ENCODE measurements around the gene DOK5.

The DOK5 gene

GRCh38 chr20:54545676-54546358 lies 70.4 kb downstream of the DOK5 start:
- Histone ChIP-seq H3K4me1 (ENCODE audit: control insufficient read depth, insufficient read depth, low read length) (no peaks in the 10 kb centered on the region), H3K4me3 (ENCODE audit: low read length) (no peak overlapping the region), H3K9ac (ENCODE audit: low read depth, low read length) (no peak overlapping the region), H3K36me3 (ENCODE audit: insufficient read depth, low read length) (no peaks in the 10 kb centered on the region), H3K4me2 (ENCODE audit: low read length) (no peak overlapping the region), H3K27me3 (ENCODE audit: control insufficient read depth, insufficient read depth, low read length) (no peaks in the 10 kb centered on the region), H3K9me3 (replicated peaks; ENCODE audit: low read length) (no peaks in the 10 kb centered on the region)

DNA sequence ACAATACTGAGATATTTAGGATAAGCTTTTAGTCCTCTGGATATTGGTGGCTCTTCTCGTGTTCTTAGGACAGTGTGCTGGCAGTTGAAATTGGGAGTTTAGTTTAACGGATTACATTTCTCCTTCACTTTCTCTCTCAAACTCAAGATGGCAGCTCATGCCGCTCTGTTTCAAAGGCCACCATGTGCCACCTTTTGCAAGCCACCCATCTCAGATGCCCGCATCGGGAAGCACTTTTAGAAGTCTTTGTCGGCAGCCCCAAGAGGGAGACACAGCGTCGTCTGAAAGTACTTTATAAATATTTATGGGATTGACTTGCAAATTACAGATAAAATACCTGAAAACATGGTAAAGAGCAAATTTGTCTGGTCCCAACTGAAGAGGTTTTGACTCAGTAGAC lies 73.5 kb downstream of the DOK5 start:
- no peak overlapping the region for H3K4me2 ChIP-seq (ENCODE audit: low read length)
- H3K27me3 ChIP-seq (ENCODE audit: control insufficient read depth, insufficient read depth, low read length), result no peaks in the 10 kb centered on the region
- H3K9ac ChIP-seq (ENCODE audit: low read depth, low read length), result no peak overlapping the region
- no peaks in the 10 kb centered on the region for H3K4me1 ChIP-seq (ENCODE audit: control insufficient read depth, insufficient read depth, low read length)
- no peaks in the 10 kb centered on the region for H3K9me3 ChIP-seq (replicated peaks; ENCODE audit: low read length)
- no peaks in the 10 kb centered on the region for H3K36me3 ChIP-seq (ENCODE audit: insufficient read depth, low read length)
- no peak overlapping the region for H3K4me3 ChIP-seq (ENCODE audit: low read length)

DNA sequence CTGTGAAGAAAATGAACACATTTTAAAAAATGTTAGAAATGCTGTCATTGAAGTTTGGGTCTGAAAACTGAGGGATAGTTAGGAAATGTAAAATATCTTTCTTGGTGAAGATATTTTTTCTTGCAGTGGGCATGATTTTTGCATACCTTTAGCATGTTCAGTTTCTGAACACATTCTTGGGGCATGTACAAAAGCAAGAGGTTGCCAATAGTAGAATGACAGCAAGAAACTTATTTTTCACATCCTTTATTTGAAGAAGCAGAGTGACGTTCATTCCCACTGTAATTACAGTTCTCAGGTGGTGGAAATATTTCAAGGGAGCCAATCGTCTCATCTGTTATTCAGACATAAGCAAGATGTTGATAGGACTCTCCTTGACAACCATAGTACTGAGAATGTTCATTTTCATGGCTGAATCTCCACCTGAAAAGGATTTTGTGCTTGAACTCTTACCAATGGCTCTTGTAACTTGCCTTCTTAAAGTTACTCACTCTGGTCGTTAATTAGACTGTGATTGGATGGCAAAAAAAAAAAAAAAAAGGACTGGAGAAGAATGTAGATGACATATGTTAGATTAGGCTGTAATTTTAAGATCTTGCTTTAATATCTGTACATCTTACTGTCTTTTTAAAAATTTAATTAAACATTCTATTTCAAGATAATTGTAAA lies 74.4 kb downstream of the DOK5 start:
- H3K27me3 ChIP-seq (ENCODE audit: control insufficient read depth, insufficient read depth, low read length), result no peaks in the 10 kb centered on the region
- no peaks in the 10 kb centered on the region for H3K4me1 ChIP-seq (ENCODE audit: control insufficient read depth, insufficient read depth, low read length)
- H3K4me3 ChIP-seq (ENCODE audit: low read length), result no peak overlapping the region
- H3K9ac ChIP-seq (ENCODE audit: low read depth, low read length), result no peak overlapping the region
- H3K4me2 ChIP-seq (ENCODE audit: low read length), result no peak overlapping the region
- H3K9me3 ChIP-seq (replicated peaks; ENCODE audit: low read length), result no peaks in the 10 kb centered on the region
- H3K36me3 ChIP-seq (ENCODE audit: insufficient read depth, low read length), result no peaks in the 10 kb centered on the region

DNA sequence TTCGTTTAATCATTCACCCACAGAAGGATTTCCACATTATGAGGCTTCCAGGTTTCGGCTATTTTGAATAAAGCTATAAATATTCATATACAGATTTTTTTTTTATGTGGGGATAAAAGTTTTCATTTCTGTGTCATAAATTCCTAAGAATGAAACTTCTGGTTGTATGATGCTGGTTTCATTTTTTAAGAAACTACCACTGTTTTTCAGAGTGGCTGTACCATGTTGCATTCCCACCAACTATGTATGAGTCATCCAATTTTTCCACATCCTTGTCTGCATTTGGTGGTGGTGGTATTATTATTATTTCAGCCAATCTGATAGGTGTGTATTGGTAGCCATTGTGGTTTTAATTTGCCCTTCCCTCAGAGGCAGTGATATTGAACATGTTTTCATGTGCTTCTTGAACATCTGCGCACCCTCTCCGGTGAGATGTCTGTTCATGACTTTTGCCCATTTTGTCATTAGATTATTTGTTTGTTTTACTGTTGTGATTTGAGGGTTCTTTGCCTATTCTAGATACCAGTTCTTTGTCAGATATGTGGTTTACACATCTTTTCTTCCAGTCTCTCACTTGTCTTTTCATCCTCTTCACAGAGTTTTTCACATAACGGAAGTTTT lies 75.5 kb downstream of the DOK5 start:
- H3K27me3 ChIP-seq (ENCODE audit: control insufficient read depth, insufficient read depth, low read length), result no peaks in the 10 kb centered on the region
- no peak overlapping the region for H3K4me3 ChIP-seq (ENCODE audit: low read length)
- H3K9me3 ChIP-seq (replicated peaks; ENCODE audit: low read length), result no peaks in the 10 kb centered on the region
- no peaks in the 10 kb centered on the region for H3K36me3 ChIP-seq (ENCODE audit: insufficient read depth, low read length)
- H3K4me2 ChIP-seq (ENCODE audit: low read length), result no peak overlapping the region
- no peak overlapping the region for H3K9ac ChIP-seq (ENCODE audit: low read depth, low read length)
- no peaks in the 10 kb centered on the region for H3K4me1 ChIP-seq (ENCODE audit: control insufficient read depth, insufficient read depth, low read length)

GRCh38 chr20:54554006-54554405 lies 78.6 kb downstream of the DOK5 start:
- H3K4me3 ChIP-seq (ENCODE audit: low read length), result no peak overlapping the region
- H3K9me3 ChIP-seq (replicated peaks; ENCODE audit: low read length), result no peaks in the 10 kb centered on the region
- H3K27me3 ChIP-seq (ENCODE audit: control insufficient read depth, insufficient read depth, low read length), result no peaks in the 10 kb centered on the region
- no peak overlapping the region for H3K9ac ChIP-seq (ENCODE audit: low read depth, low read length)
- H3K4me1 ChIP-seq (ENCODE audit: control insufficient read depth, insufficient read depth, low read length), result no peaks in the 10 kb centered on the region
- H3K4me2 ChIP-seq (ENCODE audit: low read length), result no peak overlapping the region
- H3K36me3 ChIP-seq (ENCODE audit: insufficient read depth, low read length), result no peaks in the 10 kb centered on the region

DNA sequence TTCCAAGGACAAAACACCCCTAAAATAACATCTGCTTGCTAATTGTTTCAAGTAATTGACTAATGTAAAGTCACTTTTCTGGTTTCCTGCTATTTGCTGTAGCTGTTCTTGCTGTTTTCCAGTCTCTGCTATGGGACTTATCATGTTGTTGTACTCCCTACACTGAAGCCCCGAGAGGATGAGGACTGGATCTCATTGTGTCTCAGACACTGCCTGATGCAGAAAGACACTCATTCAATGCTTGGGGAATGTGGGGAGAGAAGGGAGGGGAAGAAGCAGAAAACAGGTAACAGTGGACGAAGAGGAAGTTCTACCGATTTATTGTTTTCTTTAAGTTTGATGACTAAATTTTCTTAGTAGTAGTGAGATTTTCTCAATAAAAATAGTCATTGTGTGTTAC lies 79.8 kb downstream of the DOK5 start:
- Histone ChIP-seq H3K4me1 (ENCODE audit: control insufficient read depth, insufficient read depth, low read length) (no peaks in the 10 kb centered on the region), H3K36me3 (ENCODE audit: insufficient read depth, low read length) (no peaks in the 10 kb centered on the region), H3K4me2 (ENCODE audit: low read length) (no peak overlapping the region), H3K9ac (ENCODE audit: low read depth, low read length) (no peak overlapping the region), H3K4me3 (ENCODE audit: low read length) (no peak overlapping the region), H3K27me3 (ENCODE audit: control insufficient read depth, insufficient read depth, low read length) (no peaks in the 10 kb centered on the region), H3K9me3 (replicated peaks; ENCODE audit: low read length) (no peaks in the 10 kb centered on the region)

DNA sequence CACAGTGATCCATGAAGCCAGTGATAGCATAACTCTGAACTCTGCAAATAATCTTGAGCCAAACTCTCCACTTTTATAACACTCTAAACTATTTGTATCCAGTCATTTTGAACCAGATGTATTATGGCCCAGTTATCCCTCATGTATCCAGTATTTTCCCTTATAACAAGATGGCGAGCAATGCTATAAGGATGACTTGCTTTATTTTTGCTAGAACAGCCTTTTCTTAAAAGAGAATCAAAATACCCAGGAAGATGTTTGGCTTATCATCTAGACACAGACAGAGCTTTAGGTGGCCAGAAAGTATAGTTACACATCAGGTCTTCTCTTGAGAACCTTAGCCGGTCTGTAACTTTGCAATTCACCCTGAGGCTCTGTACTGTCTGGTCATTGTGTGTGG lies 81.0 kb downstream of the DOK5 start:
- H3K4me2 ChIP-seq (ENCODE audit: low read length), result no peak overlapping the region
- no peaks in the 10 kb centered on the region for H3K4me1 ChIP-seq (ENCODE audit: control insufficient read depth, insufficient read depth, low read length)
- no peaks in the 10 kb centered on the region for H3K27me3 ChIP-seq (ENCODE audit: control insufficient read depth, insufficient read depth, low read length)
- no peaks in the 10 kb centered on the region for H3K36me3 ChIP-seq (ENCODE audit: insufficient read depth, low read length)
- no peak overlapping the region for H3K4me3 ChIP-seq (ENCODE audit: low read length)
- H3K9me3 ChIP-seq (replicated peaks; ENCODE audit: low read length), result no peaks in the 10 kb centered on the region
- no peak overlapping the region for H3K9ac ChIP-seq (ENCODE audit: low read depth, low read length)

DNA sequence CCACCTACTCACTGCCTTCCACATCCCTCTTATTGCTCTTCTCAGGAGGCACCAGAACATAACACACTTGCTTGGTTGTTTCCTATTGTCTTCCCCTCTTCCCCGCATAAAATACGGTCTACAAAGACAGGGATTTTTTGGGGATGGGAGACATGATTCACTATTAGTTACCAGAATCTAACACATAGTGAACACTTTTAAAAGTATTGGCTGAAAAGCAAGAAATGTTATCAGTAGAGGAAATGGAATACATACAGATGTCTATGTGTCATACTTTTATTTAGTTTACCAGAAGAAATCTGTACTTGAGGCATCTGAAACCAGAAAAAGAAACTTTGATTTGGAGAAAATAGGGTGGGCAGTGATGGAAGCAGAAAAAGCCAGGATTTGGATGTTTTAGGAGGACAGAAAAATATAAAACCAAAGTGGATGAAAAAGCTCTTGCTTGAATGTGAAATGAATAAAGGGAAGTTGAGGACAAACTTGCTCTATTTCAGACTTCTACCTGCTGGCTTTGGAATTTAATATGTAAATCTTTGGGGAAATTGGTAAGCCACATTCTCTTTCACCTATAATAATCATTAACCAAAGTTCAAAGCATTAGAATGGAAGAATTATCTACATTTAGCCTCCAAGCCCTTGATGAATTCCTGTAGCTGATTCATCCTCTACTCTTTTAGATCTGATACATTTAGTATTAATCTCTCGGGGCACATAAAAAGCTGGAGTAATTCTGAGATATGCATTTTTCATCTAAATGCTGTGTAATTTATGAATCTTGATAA lies 82.6 kb downstream of the DOK5 start:
- Histone ChIP-seq H3K36me3 (ENCODE audit: insufficient read depth, low read length) (no peaks in the 10 kb centered on the region), H3K4me2 (ENCODE audit: low read length) (no peak overlapping the region), H3K9me3 (replicated peaks; ENCODE audit: low read length) (no peaks in the 10 kb centered on the region), H3K4me3 (ENCODE audit: low read length) (no peak overlapping the region), H3K9ac (ENCODE audit: low read depth, low read length) (no peak overlapping the region), H3K4me1 (ENCODE audit: control insufficient read depth, insufficient read depth, low read length) (no peaks in the 10 kb centered on the region), H3K27me3 (ENCODE audit: control insufficient read depth, insufficient read depth, low read length) (no peaks in the 10 kb centered on the region)

- no peaks in the 10 kb centered on the region for H3K9me3 ChIP-seq (replicated peaks; ENCODE audit: low read length)
- H3K36me3 ChIP-seq (ENCODE audit: insufficient read depth, low read length), result no peaks in the 10 kb centered on the region
- H3K9ac ChIP-seq (ENCODE audit: low read depth, low read length), result no peak overlapping the region
- no peak overlapping the region for H3K4me2 ChIP-seq (ENCODE audit: low read length)
- no peaks in the 10 kb centered on the region for H3K27me3 ChIP-seq (ENCODE audit: control insufficient read depth, insufficient read depth, low read length)
- no peaks in the 10 kb centered on the region for H3K4me1 ChIP-seq (ENCODE audit: control insufficient read depth, insufficient read depth, low read length)
- no peak overlapping the region for H3K4me3 ChIP-seq (ENCODE audit: low read length)
These were observed 84.5 kb downstream of the DOK5 start for GRCh38 chr20:54559890-54560289.

DNA sequence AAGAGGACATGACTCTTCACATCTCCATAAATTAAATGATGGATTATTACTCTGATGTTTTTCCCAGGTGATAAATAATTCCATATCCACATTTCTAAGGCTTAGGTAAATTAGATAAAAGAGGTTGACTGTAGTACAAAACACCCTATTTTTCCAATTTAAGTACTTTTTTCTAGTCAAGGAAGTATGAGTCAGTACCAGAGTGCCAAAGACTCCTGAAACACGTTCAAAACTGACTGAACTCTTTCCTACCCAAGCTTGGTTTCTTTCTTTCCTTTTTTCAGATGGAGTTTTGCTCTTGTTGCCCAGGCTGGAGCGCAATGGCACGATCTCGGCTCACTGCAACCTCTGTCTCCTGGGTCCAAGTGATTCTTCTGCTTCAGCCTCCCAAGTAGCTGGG lies 85.0 kb downstream of the DOK5 start:
- no peaks in the 10 kb centered on the region for H3K27me3 ChIP-seq (ENCODE audit: control insufficient read depth, insufficient read depth, low read length)
- no peak overlapping the region for H3K9ac ChIP-seq (ENCODE audit: low read depth, low read length)
- H3K4me3 ChIP-seq (ENCODE audit: low read length), result no peak overlapping the region
- no peaks in the 10 kb centered on the region for H3K9me3 ChIP-seq (replicated peaks; ENCODE audit: low read length)
- H3K4me1 ChIP-seq (ENCODE audit: control insufficient read depth, insufficient read depth, low read length), result no peaks in the 10 kb centered on the region
- H3K4me2 ChIP-seq (ENCODE audit: low read length), result no peak overlapping the region
- no peaks in the 10 kb centered on the region for H3K36me3 ChIP-seq (ENCODE audit: insufficient read depth, low read length)

DNA sequence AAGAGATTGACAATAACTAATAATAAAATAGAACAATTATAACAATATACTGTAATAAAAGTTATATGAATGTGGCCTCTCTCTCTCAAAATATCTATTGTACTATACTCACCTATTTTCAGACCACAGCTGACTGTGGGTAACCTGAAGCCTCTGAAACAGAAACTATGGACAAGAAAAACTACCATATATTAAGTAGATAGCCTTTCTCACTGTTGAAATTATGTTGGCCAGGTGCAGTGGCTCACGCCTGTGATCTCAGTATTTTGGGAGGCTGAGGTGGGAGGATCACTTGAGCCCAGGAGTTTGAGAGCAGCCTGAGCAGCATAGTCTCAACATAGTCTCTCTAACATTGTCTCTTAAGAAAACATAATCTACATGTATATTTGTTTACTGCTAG lies 89.9 kb downstream of the DOK5 start:
- Histone ChIP-seq H3K4me2 (ENCODE audit: low read length) (no peak overlapping the region), H3K36me3 (ENCODE audit: insufficient read depth, low read length) (no peaks in the 10 kb centered on the region), H3K9ac (ENCODE audit: low read depth, low read length) (no peak overlapping the region), H3K9me3 (replicated peaks; ENCODE audit: low read length) (no peaks in the 10 kb centered on the region), H3K27me3 (ENCODE audit: control insufficient read depth, insufficient read depth, low read length) (no peaks in the 10 kb centered on the region), H3K4me1 (ENCODE audit: control insufficient read depth, insufficient read depth, low read length) (no peaks in the 10 kb centered on the region), H3K4me3 (ENCODE audit: low read length) (no peak overlapping the region)
